Stimulated activated CD8-positive, alpha-beta memory T cell treated with anti-CD3 and anti-CD28 coated beads, Interleukin-4, amount 100 ng/mL, for 48 hours (primary cell): ENCODE data around the gene PCBP3.
A peak's percentile ranks its signal among the peaks of the same experiment; 100 is the strongest.
"Not testable (repeated sequence)": the region's sequence is repeated elsewhere in the genome, so short reads cannot be mapped to it uniquely, and the experiment has no call there.

Experiments used
- DNase-seq: peaks from one replicate; pipeline ENCODE4 v3.0.0-alpha.2; 2020

The PCBP3 gene

DNA sequence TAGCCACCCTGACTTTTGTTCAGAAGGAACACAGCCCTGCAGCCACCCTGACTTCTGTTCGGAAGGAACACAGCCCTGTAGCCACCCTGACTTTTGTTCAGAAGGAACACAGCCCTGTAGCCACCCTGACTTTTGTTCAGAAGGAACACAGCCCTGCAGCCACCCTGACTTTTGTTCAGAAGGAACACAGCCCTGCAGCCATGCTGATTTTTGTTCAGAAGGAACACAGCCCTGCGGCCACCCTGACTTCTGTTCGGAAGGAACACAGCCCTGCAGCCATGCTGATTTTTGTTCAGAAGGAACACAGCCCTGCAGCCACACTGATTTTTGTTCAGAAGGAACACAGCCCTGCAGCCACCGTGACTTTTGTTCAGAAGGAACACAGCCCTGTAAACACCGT is 208.9 kb downstream of the PCBP3 start:
- not testable (repeated sequence) for DNase-seq

- no peak for DNase-seq
Measured at GRCh38 chr21:45852886-45853400, 209.4 kb downstream of the PCBP3 start.

DNA sequence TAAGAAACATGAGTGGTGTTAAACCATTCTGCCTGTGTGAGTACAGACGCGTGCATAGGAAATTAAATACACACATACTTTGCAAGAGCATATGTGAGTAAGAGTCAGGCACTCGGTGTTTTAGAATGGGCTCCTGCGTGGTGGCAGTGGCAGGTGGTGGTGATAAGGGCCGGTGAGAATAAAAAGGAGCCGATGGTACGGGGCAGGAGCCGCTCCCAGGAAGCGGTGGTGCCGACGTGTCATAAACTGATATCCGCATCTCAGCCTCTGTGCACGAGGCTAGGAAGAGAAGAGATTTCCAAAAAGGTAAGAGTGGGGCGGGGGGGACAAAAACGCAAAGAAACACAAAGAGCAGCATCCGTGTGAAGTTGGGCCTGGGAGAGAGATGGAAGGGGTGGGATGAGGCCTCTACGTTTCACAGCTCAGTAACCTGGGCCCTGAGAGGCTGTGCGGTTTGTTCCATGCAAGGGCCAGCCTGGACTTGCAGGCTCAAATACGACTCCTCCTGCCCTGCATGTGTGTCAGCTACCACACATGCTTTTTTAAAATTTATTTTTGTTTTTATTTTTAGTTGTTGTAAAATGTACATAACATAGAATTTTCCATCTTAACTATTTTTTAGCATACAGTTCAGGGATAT is 210.3 kb downstream of the PCBP3 start:
- DNase-seq, result no peak

DNA sequence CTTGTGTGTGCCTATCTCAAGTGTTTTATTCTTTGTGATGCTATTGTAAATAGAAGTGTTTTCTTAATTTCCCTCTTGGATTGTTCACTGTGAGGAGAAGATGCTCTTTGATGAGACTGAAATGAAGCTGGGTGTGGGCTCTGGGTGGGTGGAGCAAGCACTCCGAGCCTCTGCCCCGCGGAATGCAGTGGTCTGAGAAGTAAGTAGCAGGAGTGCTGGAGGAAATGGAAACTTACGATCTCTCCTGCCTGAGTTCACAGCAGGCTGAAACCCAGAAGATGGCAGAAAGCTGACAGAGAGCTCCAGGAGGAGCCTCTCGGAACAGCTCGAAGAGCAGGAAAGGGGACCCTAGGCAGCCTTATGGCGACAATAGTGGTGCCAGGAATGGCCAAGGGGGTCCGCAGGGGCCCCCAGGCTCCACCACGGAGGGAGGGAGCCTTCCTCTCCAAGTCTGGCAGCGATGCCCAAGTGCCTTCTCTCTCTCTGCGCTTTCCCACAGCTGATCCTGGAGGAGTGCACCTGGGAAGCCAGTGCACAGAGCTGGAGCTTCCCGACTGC is 211.2 kb downstream of the PCBP3 start:
- no peak for DNase-seq

DNA sequence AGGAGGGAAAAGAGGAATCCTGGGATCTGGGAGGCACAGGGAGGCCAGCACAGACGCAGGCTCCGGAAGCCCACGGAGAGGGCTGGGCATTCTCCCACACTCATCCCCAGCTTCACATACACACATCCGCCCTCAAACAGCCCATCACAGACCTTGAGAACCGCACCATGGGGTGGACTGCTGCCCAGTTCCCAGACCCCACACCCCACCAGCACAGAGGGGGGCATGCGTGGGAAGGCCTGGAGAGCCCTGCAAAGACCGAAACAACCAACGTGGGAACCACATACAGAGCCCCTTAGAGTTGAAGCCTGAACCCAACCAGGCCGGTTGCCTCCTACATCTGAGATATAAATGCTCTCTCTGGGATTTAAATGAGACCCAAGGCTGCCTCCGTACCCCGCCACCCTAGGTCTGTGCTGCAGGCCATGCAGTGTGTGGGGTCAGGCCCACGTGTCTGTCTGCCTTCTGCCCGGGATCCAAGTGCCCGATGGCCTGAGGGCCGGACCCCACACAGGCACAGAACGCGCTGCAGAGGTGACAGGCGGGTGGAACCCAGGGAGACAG is 211.8 kb downstream of the PCBP3 start:
- DNase-seq, result no peak

- no peak for DNase-seq
Measured at GRCh38 chr21:45856442-45856841, 212.9 kb downstream of the PCBP3 start.

GRCh38 chr21:45856906-45857305 is 213.4 kb downstream of the PCBP3 start:
- DNase-seq, result no peak

DNA sequence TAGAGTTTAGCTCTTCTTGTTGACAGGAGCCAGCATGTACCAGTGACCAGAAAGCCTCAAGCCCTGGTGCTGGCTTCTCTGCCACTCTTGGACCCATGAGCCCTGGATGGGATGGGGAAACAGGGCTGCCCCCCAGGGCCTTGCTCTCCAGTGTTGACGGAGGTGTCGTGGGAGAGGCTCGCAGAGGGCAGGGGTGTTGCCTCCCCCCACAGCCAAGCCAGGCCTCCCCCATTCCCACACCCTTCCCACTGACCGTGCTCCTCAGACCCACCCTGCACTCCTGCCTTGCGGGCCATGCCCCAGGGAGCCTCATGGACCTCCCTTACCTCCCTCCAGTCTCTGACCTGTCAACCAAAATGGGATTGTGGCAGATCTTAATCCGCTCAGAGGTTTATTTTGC is 214.2 kb downstream of the PCBP3 start:
- peak; percentile 17 for DNase-seq

- DNase-seq, result peak; percentile 10
Measured at GRCh38 chr21:45858180-45858579, 214.7 kb downstream of the PCBP3 start.

DNA sequence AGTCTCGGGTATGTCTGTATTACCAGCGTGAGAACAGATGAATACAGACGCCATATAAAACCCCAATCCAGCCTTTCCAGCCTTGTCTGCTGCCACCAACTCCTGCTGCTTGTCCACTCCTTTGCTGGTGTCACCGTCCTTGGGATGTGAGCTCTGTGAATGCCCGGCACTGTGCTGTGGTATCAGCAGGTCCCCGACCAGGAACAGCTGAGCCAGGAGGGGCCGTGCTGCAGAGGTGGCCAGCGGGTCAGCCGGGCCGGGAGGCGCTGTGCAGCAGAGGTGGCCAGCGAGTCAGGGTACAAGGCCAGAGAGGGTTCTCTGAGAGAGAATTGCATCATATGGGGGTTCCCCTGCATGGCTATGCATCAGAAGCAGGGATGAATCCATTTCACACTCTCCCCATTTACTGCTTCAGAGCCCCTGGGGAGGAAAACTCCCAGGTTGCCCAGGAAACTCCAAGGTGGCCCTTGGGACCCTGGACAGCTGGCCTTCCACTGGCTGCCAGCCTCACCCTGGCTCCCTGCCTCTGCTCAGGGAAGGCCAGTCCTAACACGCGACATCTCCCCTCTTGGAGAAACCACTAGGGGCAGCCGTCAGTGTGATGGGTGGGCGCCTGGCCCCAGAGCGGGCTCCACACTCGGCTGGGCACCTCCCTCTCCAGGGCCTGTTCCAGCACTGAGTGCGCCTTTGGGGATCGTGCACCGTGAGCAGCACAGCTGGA is 215.7 kb downstream of the PCBP3 start:
- peak; percentile 17 for DNase-seq

DNA sequence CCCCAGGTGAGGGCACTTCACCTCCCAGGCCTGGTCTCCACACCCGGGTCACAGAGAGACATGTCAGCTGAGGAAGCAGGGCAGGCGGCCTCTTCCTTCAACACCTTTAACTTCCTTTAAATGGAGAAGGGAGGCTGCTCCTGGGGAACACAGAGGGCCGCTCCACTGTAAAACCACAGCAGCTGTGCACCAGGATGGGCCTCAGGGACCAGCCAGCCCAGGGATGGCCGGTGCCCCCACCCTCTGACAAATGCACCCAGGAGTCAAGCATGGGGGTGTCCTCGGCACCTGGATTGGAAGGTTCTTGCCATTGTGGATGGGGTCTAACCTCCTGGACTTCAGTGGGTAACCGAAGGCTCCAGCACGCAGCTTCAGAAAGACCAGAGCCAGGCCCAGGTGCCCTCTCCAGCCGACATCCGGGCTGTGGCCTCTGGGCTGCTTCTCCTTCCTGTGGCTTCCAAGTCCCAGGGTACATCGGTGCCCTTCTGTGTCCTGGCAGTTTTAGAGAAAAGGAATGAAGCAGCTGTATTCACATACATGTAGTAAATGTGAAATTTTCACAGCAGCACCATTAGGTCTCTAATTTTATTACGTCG is 216.3 kb downstream of the PCBP3 start:
- peak; percentile 16 for DNase-seq

GRCh38 chr21:45860493-45861155 is 217.1 kb downstream of the PCBP3 start:
- peak; percentile 18 for DNase-seq

GRCh38 chr21:45861156-45861870 is 217.8 kb downstream of the PCBP3 start:
- DNase-seq, result peak; percentile 10

DNA sequence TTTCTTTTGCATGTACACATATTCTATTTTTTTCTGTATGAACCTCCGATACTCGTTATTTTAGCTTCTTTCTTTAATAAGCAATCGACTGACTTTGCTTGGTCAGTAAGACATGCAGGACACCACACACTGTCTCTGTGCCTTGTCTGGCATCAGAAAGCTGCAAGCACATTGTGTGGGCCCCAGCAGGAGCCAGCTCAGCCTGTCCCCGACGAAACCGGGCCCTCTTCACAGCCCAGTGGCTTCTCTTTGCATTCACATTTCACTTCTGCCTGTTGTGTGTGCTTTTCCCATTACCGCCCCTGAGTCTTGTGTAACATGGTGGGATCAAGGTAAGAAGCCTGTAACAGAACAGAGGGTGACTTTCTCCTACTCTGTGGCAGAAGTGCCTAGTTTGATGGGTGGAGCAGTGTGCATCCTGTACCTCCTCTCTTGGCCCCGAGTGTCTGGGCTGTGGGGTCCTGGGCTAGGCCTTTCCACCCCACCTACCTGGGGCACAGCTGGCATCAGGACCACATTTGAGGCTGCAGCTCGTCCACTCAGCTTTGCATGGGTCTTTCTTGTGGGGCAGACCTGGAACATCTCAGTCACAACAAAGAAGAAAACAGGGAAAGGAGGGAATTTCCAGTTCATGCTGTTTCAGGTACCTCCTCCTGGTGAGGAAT is 219.2 kb downstream of the PCBP3 start:
- peak; percentile 9 for DNase-seq

- DNase-seq, result peak; percentile 19
Measured at GRCh38 chr21:45863267-45863666, 219.7 kb downstream of the PCBP3 start.

GRCh38 chr21:45863751-45864150 is 220.2 kb downstream of the PCBP3 start:
- DNase-seq, result peak; percentile 9

DNA sequence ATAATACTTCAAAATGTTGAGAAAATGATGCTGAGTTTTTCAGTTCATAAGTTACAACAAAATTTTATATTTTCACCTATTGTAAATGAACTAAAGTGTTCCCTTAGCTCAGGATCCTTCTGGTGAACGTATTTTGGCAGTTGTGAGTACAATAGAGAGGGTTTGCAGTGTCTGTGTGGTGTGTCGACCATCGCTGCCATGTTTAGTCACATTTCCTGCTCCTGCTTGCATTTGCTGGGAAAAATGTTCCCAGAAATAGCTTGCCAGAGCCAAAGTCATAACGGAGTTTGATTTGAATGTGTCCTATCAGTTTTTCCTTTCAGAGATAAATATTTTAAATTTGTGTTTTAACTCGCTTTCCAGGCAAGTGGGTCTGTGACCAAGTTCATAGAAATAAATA is 220.9 kb downstream of the PCBP3 start:
- DNase-seq, result no peak

DNA sequence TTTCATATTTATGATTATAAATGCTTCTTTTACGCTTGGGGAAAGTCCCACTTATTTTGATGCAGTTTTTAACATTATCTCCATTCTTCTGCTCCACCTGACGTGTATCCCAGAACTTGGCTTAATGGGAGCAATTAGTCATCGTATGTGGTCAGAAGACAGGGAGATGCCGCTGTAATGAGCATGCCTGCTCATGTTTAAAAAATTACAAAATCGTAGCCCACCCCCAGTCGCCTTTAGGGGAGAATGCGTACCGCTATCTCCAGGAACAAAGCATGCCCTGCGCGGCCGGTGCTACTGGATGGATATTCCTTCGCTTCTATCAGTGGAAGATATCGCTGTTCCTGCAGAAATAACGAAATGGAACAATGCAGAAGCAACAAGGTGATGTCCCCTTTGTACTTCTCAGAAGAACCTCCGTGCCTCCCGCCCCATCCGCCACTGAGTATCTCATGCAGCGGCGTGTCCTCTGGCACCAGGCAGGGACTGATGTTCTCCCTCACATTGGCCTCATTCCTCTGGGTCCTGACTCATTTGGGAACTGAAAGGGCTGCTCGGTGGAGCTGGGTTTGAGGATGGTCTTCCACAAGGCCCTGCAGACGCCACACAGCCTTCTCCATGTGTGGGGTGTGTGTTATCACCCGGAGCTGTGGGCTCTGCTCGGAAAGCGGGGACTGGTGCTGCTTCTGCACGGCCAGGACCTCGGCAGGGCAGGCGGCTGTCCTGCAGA is 221.7 kb downstream of the PCBP3 start:
- peak; percentile 10 for DNase-seq

DNA sequence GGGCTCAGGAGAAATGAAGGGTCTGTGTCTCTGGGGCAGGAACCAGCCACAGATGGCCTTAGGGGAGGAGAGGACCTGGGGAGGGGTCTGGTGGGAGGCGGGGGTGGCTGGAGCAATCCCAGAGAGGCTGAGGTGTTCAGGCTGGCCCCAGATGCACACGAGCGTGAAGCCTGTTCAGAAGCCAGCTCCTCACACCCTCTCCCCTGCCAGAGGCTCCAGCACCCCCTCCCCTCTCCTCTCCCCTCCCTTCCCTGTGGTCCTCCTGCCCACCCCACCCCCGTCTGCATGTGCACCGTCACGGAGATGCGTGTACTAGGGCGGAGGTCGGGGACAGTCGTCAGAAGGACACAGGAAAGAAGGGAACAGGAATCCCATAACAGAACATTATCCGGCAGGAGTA is 223.0 kb downstream of the PCBP3 start:
- DNase-seq, result peak; percentile 11

DNA sequence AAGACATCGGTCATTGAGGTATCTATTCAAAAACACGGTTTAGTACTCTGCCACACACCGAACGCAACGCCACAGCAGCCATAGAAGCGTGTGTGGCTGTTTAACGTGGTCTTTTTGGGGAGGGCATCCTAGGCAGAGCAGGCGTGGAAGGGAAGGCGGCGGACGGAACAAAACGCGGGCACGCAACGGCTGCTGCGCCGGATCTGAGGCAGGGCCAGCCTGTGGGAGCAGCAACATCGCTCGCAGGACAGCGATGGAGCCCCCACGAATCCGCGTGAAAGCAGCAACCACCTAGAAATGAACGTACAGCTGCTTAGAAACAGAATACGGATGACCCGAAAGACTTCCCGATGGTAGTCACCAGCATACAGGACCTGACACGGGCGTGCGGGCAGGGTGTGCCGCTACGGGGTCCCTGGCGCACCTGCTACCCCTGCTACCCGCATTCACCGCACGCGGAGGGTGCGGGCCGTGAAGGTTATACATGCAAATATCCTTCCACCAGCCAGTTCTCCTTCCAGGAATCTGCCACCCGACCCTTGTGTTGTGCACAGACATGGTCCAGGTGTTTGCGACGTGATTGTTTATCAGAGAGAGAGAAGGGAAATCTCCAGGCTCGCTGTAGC is 223.6 kb downstream of the PCBP3 start:
- peak; percentile 10 for DNase-seq
